Ecto neural progenitor cell (in vitro differentiated cells): ENCODE results near the gene SAA4.
"Not testable (repeated sequence)": the region's sequence is repeated elsewhere in the genome, so short reads cannot be mapped to it uniquely, and the experiment has no call there.

Experiments used
- DNase-seq: peaks from one replicate; pipeline ENCODE4 v3.0.0-alpha.2; 2018; ENCODE audit warnings: low spot score

The SAA4 gene

DNA sequence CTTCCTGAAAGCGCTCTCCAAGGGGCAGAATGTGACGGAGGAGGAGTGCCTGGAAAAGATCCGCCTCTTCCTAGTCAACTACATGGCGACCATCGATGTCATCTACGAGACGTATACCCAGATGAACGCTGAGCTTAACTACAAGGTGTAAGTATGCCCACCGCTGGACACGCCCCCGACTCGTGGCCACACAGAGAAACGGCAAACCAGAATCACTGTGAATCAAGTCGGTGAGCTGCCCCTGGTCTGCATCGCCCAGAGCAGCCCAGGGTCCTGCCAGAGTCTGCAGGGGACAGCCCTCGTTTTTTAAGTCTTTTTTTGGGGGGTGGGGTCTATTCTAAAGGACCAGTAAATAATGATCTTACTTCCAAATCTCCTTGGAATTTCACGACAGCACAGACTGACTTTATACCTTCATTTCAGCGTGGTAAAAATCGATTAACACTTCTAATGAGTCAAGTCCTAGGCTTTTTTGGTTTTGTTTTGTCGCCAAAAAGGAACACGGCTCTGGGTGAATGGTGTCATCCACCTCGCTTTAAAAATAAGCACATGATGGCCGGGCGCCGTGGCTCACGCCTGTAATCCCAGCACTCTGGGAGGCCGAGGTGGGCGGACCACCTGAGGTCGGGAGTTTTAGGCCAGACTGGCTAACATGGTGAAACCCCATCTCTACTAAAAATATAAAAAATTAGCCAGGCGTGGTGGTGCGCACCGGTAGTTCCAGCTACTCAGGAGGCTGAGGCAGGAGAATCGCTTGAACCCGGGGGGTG, 46.9 kb downstream of the SAA4 start:
- DNase-seq = not testable (repeated sequence)

DNA sequence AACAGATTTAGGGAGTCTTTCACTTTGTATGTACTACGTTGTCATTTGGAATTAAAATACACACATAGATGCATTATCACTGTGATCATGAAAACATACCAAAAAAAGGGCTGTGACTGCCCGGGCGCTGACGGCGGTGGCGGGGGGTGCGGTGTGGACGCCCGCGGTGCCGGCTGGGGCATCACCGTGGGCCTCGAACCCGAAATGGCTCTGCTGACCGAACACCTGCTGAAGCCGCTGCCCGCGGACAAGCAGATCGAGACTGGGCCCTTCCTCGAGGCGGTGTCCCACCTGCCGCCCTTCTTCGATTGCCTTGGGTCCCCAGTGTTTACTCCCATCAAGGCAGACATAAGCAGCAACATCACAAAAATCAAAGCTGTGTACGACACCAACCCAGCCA, 47.8 kb downstream of the SAA4 start:
- no peak for DNase-seq
